ENCODE measurements around the gene AGO3. TPM values are rescaled to one million over a fixed set of nuclear protein-coding genes. Genes with fewer than 3 reads are reported as not detected.
A peak's percentile ranks its signal among the peaks of the same experiment; 100 is the strongest.

The AGO3 gene
- polyA plus RNA-seq, 3 donors, result 11.6 to 17.5 (median 14.1) TPM

DNA sequence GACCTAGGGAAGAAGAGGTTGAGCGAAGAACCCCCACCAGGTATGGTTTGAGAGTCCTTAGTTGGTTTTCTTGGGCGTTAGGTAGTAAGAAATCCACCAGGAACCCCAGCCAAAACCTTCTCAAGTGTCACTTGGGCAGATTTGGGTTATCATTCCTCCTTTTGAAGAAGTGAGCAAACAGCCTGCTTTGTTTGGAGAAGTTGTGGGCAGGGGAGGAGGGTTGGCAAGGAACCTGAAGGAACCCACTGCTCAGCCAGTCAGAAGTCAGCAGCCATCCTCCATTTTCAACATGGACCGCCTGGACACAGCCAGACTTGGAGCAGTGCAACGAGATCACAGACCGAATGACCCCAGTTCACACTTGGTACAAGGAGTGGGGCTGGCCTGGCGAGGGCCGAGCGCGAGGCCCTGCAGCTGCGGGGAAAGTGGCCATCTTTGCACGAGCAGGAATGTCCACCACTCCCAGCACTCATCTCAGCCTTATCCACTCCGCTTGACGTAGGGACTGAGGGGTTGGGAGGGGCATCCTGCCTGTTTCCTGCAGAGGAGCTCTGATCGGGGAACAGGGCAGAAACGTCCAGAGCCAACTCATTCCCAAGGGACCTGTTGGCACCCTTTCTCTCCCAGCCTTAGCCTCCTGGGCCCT, 165.0 kb downstream of the AGO3 start:
- DNase-seq, result no peak

DNA sequence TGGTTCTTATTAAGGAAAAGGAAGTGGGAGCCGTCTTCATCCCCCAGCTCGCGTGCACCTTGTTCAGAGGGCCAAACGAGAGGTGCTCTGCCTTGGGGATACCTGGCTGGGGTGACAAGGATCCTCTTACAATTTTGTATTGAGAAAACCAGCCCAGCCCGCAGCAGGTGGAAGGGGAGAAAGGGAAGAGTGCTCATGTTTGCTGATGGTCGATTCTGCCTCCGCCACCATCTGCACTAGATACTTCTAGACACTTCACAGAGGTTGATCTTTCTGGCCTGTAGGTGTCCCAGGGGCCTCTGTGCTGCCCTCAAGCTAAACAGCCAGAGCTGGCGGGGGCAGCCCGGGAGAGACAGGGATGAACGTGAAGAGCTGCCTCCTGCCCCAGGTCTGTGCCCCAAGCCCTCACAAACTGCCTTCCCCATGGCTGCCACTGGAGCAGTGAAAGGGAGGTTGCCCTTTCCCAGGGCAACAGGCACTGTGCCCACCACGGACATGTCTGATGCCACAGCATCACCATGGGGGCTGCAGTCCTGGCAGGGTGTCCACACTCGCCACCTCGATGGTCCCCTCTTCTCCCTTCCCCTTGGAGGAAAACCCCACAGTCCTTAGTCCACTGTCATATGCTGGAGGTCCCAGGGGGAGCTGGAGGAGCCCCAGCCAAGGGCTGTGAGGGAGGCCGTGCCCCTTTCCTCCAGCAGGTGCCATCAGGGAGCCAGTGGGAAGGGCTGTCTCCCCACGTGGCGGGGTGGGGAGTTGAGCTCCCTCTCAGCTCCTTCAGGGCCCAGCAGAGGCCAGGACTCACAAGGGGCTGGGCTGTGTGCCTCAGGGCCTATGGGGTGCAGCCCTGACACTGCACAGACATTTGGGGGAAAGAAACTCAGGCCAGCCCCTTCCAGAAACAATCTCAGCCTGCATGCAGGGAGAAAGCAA, 165.9 kb downstream of the AGO3 start:
- DNase-seq, result no peak

DNA sequence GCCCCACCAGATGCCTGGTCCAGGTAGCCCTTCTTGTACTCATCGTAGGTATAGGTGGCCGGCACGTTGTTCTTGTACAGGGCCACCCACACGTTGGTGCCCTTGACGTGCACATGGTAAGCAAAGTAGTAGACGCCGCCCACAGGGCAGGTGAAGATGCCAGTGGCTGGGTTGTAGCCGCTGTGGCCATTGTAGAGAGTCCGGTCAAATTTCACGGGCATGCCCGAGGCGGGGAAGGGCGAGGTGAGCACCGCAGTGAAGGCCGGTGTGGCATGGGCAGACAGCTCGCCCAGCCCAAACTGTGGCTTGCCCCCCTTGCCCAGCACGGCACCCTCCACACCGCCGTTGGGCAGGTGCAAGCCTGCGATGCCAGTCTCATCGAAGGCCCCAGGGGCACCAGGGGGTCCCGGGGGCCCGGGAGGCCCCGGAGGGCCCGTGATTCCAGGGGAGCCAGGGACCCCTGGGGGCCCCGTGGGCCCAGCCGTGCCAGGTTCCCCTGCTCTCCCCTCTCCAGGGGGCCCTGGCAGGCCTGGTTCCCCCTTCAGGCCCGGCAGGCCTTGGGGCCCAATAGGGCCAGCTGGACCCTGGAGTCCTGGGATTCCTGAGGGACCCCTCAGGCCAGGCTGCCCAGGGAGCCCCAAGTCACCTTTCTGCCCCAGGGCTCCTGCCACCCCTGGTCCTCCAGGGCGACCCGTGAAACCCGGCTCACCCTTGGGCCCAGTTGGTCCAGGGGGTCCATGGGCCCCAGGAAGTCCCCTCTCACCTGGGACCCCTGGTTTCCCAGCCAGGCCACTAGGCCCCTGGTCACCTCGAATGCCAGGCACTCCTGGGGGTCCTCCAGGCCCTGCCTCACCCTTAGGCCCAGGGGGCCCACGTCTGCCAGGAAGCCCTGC, 167.0 kb downstream of the AGO3 start:
- no peak for DNase-seq

DNA sequence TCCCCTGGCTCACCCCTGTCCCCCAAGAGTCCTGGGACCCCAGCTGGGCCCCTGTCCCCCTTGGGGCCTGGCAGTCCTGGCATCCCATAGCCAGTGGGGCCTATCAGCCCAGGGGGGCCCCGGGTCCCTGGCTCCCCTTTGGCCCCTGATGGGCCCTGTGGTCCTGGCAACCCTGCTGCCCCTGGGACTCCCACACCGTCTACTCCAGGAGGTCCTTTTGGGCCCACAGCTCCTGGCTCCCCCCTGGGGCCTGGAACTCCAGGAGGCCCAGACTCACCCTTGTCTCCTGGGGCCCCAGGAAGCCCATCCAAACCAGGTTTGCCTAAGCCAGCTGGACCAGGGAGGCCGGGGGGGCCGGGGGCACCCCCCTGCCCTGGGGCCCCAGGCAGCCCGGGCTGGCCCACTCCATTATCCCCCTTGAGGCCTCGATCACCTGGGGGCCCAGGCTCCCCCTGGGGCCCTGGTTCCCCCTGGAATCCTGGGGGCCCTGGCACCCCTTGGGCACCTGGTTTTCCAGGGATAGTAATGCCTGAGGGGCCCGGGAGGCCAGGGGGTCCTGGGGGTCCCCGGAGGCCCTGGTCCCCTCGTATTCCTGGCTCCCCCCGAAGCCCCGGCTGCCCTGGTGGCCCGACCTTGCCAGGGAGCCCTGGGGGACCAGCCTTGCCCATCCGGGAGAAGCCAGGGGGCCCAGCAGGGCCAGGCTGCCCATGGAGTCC, 167.9 kb downstream of the AGO3 start:
- no peak for DNase-seq

DNA sequence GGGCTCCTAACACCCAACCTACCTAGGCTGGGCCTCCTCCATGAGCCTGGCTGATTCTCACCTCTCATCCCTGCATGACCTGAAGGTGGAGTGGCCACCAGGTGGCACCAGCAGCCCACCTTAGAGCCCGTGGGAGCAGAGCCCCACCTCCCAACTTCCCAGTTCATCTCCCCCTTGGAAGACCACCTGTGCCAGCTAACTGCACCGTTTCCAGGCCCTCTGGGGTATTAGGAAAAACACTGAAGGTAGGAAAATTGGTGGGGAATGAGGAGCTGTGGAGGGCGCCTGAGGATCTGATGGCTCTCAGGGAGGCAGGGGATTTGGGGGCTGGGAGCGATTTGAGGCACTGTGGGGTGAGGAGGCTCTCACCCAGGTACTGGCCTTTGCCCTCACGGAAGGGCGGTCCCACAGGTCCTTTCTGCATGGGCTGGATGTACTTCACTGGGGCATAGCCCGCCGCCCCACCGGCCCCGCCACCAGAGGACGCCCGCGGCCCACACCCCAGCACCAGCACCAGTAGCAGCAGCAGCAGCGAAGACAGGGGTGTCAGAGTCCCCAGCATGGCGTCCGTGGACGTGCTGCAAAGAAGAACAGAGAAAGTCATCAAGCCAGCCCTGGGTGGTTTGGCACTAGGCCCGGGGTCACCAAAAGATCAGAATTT, 168.9 kb downstream of the AGO3 start:
- peak; percentile 66 for DNase-seq

DNA sequence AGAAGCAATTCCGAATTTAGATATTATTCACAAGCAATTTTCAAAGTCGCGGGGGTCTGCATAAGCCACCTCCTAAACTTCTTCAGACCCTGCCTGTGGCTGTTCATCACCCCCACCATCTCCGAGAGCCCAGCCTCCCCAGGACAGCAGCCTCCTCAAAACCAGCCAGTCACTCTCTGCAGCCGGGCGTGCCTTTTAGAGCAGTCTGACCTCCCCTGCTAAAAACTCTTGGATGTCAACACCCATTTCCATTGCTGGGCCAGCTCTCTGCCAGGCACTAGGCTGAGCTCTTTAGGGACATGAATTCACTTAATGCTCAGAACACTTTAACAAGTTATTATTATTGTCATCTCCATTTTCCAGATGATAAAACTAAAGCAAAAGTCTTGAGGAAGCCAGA, 169.5 kb downstream of the AGO3 start:
- no peak for DNase-seq

DNA sequence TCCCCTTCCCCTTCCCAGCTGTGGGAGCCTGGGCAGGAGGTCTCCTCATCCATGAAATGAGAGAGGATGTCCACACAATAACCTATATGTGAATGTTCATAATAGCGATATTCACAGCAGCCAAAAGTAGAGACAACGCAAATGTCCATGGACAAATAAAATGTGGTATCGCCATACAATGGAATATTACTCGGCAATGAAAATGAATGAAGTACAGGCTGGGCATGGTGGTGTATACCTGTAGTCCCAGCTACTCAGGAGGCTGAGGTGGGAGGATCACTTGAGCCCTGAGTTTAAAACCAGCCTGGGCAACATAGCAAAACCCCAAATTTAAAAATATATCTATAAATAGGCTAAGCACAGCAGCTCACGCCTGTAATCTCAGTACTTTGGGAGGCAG, 170.6 kb downstream of the AGO3 start:
- DNase-seq, result no peak

DNA sequence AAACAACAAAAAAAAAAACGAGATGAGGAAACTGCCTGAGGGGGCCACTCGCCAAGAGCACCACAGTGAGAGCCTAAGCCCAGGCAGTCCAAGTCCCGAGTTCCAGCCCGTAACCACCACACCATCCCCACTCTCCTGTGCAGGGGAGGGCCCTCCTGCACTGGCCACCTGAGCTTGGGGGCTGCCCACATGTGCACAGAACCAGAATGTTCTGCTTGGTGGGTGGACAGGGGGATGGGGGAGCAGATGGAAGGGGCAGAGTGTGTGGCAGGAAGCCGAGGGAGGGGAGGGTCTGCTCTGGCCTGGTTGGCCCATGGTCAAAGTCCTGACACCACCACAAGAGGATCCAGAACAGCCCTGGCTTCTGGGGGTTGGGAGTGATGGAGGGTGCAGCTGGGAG, 175.4 kb downstream of the AGO3 start:
- no peak for DNase-seq

DNA sequence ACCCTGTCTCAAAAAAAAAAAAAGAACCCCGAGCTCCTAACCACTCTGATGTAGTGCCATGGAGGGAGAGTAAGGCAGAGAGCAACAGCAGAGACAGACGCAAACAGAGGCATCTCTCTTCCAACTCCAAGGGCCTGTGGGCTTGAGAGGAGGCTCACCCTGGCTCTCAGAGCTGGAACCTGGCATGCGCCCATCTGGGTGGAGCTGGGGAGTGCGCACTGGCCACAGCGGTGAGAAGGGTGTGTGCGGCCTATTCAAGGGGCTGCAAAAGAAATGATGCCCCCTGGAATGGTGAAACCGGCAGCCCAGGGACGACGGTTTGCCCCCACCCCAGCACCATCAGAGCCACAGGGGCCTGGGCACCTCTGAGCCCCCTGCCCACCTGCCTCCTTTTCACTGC, 176.5 kb downstream of the AGO3 start:
- no peak for DNase-seq

DNA sequence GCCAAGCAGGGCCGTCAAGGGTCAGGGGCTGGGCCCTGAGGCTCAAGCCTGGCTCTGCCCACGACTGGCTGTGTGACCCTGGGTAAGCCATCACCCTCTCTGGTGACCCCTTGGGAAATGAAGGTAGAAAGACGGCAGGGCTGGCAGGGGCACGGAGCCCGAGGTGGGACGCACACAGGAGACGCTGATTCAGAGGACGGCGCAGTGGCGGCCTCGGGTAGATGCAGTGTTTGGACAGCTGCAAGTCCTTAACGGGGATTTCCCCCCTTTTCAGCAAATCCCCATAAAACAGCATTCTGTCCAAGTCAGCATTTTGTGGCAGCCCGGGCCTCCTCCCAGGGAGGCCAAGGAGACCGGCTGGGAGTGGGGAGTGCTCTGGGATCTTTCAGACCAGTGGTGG, 177.4 kb downstream of the AGO3 start:
- no peak for DNase-seq

DNA sequence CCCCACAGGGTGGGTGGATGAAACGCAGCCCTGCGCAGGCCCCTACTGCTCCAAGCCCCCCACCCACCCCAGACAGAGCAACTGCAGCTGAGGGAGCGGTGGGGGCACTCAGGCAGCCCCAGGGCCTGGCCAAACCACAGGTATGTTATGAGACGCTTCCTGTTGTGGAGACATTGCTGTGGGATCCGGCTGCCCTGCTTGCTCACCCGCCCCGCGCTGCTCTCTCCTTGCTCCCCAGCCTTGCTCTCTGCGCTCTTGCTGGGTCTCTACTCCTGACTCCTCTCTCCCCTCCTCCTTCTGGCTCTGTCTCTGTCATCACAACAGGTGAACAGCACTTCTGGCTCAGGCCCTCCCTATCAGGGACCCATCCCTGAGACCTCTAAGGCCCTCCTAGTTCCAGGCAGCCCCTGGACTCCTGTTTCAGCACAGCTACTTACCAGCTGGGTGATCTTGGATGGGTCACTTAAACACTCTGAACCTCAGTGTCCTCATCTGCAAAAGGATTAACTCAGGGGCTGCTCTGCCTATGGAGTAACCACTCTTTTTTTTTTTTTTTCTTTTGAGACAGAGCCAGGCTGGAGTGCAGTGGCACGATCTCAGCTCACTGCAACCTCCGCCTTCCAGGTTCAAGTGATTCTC, 178.3 kb downstream of the AGO3 start:
- no peak for DNase-seq

DNA sequence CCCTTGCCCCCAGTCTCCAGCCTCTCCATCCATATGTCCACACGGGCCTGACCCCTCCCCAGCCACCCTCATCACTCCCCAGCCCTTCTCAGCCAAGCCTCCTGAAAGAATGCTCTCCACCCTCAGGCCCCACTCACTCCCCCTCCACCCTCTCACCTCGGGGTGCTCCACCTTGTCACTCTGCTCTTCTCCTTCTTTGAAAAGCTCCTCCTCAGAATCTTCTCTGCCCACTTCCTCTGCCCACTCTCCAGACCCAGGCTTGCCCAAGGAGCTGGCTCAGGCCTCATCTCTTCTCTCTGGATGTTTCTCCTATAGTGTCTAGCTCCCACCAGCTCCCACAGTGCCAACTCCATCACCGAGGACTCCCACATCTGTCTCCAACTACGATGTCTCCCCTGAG, 180.2 kb downstream of the AGO3 start:
- no peak for DNase-seq

DNA sequence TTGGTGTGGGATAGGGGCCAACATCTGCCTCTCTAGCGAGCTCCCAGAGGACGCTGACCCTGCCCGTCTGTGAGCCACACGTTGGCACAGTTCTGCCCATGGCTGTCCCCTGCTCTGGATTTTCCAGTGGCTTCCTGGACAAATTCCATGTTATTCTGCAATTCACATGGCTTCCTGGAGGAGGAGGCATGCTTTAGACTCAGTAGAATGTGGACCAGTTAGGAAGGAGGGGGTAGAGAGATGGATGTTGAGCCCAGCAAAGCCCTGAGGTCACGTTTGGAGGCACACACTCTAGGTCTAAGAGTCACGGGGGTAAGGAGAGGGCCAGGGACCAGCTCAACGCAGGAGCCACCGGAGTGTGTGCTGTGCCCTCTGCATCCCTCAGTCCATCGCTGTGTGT, 181.9 kb downstream of the AGO3 start:
- DNase-seq, result no peak

DNA sequence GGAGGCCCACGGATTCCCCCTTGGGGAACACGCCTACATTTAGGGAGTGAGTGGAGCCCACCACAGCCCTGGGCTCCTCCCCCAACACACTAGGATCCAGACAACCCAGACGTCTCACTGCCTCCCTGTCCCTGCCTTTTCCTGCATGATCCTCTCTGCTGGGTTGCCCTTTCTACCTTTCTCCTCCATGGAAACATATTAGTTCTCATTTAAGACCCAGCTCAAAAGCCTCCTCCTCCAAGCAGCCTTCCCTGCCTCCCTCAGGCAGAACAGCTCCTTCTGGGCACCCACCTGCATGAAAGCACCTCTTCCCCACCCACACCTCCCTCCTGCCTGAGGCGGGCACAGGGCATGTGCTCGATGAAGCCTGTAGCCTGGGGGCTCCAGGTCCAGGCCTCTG, 183.5 kb downstream of the AGO3 start:
- DNase-seq, result no peak

DNA sequence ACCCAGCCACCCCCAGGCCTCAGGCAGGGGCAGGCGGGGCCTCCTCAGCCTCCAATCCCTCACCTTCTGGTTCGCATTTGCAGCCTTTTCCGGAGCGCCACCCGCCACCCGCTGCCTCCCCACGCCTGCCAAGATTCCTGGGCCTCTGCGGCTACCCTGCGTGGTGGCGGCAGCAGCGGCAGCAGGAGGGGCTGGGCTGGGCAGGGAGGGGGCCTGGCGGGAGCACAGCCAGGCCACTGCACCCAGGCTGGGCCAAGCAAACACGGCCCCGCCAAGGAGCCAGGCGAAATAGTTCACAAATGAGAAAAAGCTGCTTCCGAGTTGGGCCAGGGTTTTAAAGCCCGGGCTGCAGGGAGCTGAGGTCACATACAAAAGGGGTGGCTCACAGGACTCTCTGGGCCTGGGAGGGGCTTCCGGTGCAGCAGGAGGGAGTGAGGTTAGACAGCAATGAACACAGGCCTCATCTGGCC, 184.3 kb downstream of the AGO3 start:
- DNase-seq, result no peak

DNA sequence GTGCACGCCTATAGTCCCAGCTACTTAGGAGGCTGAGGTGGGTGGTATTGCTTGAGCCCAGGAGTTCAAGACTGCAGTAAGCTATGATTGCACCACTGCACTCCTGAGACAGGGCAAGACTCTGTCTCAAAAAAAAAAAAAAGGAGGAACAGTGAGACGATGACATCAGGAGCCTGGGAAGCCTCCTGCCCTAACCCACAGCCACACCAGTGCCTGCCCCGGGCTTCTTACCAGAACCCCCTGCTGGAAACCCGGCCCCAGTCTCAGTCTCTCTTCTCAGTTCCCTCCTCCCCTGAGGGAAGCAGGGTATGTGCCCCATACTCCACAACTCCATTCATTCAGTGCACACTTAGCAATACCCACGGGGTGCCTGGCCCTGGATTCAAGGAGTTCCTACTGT, 185.0 kb downstream of the AGO3 start:
- no peak for DNase-seq

DNA sequence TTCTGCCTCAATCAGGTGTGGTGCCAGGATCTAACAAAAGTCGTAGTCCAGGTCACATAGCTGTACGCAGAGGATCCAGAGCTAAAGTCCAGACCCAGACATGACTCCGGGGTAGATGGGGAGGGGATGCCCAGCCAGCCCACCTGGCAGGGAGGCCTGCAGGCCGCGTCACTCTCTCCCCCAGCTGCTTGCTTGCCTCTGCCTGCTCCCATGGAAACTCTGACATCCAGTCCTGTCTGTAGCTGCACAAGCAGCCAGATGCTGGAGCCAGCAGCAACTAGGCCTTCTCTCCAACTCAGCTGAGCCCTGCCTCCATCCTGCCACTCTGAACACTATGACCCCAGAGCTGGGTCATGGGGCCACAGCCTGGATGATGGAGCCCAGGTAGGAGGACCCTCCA, 186.0 kb downstream of the AGO3 start:
- no peak for DNase-seq

DNA sequence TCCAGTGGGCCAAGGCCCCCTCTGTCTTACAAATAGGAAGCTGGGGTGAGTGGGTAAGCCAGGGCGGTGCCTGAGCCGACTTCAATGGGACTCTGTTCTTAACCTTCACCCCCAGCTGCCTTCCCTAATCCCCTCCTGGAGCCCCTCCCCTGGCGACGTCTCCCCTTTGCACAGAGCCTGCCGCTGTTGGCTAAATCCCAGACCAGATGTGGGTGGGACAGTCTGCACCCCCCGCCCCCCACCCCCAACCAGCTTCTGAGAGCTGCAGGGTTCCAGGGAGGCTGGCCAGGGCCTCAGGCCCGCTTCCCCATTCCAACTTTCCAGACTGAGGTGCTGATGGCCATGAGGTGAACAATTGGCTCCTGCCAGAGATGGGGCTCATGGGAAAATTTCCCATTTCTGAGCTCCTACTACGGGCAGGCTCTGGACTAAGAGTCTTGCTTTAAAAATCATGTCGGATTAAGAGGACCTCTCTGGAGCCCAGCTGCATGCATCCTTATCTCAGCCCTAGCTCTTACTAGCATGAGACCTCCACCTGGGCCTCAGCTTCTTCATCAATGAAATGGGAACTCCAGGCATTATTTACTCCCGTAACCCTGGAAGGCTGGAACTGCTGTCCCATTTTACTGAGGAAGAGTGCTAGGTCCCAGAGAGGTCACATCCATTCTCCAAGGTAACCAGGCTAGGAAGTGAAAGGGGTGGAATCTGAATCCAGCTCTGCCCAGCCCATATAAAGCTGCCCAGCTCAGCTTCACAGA, 187.7 kb downstream of the AGO3 start:
- no peak for DNase-seq

DNA sequence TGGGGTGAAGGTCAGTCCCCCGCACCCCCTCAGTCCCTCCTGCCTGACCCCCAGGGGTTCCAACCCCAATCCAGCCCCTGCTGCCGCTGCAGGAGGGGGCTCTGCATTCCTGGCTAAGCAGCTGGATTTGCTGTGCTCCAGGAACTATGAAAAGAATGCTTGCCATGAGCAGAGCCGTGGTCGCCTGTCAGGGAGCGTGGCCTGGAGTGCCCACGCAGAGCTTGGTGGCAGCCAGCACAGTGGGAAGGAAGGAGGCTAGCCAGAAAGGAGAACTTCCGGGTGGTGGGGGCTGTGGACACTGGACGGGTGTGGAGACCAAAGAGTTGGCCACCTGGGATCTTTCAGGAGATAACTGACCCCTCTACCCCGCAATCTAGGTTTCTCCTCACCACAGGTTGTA, 188.6 kb downstream of the AGO3 start:
- no peak for DNase-seq
